Measurements from ENCODE around the gene S100G.

S100G gene

DNA sequence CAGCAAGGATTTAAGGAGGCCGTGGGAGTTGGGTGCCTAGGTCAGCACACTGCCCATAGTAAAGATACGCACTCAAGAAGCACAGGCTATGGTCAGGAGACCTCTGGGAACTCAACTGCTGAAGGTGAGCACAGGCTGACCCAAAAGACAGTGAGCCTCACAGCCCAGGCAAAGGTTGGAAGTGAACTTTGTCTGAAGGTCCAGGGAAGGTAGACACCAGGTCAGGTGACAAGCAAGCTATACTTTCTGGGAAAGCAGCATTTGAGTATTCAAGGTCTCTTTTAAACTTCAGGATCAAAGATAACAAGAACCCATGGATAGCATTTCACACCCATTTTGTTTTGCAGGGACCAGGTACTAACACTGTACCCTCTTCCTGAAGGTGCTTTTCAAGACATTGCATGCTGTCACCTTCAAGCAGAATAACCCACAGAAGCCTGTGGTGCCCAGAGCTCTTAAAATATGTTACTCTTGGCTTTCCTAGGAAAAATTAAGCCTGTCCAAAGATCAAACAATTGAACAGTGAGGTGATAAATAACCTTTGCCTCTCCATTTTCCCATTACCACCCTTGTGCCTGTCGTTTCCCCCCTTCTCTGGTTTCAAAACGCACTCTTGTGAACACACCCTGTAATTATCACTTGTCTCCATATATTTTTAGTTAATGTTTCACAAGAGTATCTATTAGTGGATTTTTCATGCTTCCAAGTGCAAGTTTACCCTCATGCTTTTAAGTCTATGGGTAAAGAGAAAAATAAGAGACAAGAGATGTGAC lies 3.4 kb upstream of the S100G start:
- in situ Hi-C loops (cut with MboI; ENCODE audit: low sequenced_read_pairs) = no loop called here

DNA sequence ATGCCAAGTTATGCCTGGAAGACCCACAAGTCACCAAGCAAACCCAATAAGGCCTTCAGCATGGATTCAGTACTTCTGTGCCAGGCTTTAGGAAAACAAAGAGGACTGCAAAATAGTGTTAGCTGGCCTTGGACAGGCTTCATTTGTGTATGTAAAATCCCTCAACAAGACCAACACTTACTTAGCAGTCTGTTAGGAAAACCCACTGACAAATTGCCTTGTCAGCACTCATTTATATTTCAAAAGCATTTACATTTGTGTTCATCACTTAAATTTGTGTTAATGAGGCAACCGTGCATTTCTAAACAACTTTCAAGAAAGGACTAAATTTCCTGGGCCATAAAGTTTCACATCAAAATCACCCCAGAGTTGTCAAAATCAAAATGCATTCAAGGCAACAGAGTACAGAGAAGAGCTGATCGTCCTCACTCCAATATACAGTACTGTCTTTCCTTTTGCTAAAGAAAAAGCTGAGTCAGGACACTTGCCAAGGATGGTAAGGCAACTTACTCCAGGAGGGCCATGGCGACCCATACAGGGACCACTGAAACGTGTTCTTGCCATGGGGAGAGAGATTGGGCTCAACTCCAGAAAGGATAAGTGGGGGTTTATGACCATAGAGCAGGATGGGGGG lies 1.6 kb downstream of the S100G start:
- in situ Hi-C loops (cut with MboI; ENCODE audit: low sequenced_read_pairs) = no loop called here

DNA sequence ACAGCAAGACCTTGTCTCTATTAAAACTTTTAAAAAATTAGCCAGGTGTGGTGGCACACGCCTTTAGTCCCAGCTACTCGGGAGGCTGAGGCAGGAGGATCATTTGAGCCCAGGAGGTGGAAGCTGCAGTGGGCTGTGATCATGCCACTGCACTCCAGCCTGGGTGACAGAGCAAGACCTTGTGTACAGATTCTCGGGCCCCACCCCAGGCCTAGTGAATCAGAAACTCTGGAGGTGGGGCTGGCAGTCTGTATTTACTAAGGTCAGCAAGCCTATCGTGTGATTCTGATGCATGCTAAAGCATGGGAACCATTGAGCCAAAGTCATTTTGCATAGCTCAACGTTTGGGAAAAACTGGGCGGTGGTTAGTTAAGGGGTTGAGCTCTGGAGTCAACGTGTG lies 3.5 kb downstream of the S100G start:
- in situ Hi-C loops (cut with MboI; ENCODE audit: low sequenced_read_pairs) = no loop called here

DNA sequence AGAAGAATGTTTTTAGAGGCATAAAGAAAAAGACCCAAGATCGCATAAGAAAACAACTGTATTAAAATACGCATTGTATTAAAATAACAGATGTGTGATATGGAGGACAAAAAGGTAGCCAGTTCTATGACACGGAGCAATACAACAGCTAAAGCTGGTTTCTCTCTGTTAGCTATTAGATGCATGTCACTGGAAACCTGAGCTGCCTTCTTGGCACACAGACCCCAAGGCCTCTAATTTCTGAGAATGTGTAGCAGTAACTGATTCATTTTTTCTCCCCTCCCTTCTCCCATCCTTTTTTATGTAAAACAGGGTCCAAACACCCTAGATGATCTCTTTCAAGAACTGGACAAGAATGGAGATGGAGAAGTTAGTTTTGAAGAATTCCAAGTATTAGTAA lies 4.1 kb downstream of the S100G start:
- in situ Hi-C loops (cut with MboI; ENCODE audit: low sequenced_read_pairs) = no loop called here

DNA sequence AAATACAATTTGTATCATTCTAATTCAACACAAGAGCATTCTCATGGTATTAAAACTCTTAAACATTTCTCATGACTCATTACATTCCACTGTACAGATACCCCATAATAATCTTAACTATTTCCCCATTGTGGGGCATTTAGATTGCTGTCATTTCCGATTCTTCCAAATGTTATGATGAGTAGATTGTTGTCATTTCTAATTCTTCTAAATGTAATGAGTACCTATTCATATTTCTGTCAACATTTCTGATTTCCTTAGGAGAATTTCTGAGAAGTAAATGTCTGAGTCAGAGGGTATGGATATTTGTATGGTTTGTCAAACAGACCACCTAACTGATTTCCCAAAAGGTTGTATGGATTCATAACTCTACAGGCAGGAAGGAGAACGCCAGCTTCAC lies 8.3 kb downstream of the S100G start:
- in situ Hi-C loops (cut with MboI; ENCODE audit: low sequenced_read_pairs) = no loop called here

DNA sequence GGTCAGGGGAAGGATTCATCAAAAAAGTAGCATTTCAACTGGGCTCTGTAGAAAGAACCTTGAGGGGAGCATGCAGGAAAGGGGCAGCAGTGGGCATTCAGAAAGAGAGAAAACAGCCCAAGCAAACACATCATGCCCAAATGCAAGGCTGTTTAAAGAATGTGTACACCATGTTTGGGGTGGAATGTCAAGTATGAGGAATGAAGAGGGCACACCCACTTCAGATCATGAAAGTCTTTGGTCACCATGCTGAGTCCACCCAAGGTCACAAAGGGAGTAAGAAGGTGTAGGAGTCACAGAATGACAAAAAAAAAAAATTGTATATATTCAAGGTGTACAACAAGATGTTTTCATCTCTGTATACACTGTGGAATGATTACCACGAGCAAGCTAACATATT lies 9.4 kb downstream of the S100G start:
- in situ Hi-C loops (cut with MboI; ENCODE audit: low sequenced_read_pairs) = no loop called here

DNA sequence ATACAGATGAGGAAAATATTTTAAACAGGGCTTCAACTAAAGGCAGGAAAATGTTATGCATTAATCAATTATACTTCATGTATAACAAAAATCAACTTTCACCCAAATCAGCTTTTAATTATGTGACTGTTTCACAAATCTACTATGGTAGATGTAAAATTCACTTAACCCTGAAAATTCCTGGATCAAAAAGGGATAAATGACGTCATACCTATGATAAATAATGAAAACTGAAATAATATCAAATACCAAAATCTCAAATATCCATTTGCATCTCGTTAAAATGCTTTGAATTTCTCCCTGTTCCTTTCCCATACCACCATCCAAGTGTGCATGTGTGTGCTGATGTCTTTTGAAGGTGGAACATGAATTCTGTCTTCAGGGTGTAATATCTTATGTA lies 11.5 kb downstream of the S100G start:
- in situ Hi-C loops (cut with MboI; ENCODE audit: low sequenced_read_pairs) = no loop called here

DNA sequence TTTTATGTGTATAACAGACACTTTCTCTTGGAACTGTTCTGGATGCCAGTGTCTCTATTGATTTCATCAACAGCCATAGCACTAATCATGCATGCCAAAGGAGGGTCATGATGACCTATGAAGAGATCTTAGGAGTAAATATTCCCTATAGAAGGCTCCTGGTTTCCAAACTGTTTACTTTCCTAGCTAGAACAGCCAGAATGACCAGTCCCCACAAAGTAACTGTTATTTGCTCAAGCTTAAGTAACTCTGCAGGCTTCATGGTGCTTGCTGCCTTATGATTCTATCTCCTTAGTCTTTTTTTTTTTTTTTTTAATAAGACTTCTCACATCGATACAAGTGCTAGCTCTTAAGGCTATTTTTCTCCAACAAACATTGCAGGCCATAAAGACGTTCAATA lies 12.4 kb downstream of the S100G start:
- in situ Hi-C loops (cut with MboI; ENCODE audit: low sequenced_read_pairs) = no loop called here

DNA sequence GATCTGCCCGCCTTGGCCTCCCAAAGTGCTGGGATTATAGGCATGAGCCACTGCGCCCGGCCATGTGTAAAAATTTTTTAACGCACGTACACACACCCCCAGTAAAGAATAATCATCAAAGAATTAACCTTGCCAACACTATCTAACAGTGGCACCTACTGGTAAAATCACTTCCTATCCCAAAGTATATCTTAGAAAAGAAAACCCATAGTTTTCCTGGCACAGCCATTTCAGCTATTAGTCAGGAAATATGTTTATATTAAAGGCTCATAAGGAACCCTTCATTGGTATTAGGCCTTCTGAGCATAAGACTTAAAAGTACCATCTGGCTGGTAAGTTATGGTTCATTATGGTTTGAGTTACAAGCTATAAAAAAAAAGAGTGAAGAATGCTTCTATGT lies 14.1 kb downstream of the S100G start:
- in situ Hi-C loops (cut with MboI; ENCODE audit: low sequenced_read_pairs) = no loop called here

DNA sequence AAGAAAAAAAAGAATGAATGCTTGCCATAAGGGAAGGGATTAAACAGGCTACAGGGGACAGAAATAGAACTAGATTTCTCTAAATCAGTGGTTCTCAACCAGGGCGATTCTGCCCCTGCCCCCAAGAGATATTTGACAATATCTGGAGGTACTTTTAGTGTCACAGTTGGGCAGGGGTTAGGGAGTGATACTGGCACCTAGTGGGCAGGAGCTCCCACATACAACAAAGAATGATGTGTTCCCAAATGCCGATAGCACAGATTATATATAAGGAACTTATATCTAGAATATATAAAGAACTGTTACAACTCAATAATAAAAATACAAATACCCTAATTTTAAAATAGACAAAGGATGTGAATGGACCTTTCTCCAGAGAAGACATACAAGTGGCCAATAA lies 14.7 kb downstream of the S100G start:
- in situ Hi-C loops (cut with MboI; ENCODE audit: low sequenced_read_pairs) = no loop called here

DNA sequence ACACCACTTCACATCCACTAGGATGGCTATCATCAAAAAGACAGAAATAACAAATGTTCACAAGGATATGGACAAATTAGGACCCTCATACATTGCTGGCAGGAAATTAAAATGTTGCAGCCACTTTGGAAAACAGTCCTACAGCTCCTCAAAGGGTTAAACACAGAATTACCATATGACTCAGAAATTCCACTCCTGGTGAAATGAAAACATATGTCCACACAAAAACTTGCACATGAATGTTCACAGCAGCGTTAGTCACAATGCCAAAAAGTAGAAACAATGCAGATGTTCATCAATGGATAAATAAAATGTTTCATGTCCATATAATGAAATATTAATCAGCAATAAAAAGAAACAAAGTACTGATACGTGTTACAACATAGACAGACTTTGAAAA lies 15.1 kb downstream of the S100G start:
- in situ Hi-C loops (cut with MboI; ENCODE audit: low sequenced_read_pairs) = no loop called here

DNA sequence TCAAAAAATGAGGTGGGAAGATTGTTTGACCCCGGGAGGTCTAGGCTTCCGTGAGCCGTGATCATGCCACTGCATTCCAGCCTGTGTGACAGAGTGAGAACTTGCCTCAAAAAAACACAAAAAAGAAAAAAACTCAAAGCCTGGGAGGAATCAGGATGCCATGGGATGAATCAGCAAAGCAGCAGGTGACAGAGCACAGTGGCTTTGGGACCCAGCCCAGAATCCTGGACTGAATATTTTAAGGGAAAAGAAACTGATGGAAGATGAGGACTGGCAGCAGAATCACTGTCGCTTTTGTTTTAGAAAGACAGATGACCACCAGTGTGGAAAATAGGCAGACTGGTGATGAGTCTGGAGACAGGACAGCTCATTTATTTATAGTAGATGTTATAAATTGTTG lies 16.6 kb downstream of the S100G start:
- in situ Hi-C loops (cut with MboI; ENCODE audit: low sequenced_read_pairs) = no loop called here

DNA sequence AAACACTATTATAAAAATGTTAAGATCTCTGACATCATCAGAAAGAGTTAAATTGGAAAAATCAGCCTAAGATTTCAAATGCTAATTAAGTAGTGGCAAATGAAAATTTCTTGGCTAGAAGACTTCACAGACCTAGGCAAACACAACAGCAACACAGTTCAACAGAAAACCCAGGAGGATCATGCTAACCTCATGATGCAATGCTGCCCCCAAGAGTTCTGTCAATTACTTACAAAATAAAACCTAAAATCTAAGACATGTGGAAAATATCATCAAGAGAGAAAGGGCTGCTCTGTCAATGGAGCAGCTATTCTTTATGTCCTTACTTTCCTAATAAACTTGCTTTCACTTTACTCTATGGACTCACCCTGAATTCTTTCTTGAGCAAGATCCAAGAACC lies 21.0 kb downstream of the S100G start:
- in situ Hi-C loops (cut with MboI; ENCODE audit: low sequenced_read_pairs) = no loop called here

DNA sequence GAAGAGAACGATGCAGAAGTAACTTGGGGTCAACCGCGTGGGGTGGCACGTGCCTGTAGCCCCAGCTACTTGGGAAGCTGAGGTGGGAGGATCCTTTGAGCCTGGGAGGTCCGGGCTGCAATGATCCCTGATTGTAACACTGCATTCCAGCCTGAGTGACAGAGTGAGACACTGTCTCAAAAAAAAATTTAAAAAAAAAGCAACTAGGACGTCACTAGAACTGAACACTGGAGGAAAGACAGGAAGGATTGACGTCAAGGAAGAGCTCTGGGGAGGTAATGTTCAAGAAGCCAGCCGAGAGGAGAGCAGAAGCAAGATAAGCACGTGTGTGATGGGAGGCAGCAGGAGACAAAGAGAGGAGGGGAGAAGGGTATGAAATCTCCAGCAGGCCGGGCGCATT lies 28.7 kb downstream of the S100G start:
- in situ Hi-C loops (cut with MboI; ENCODE audit: low sequenced_read_pairs) = no loop called here

DNA sequence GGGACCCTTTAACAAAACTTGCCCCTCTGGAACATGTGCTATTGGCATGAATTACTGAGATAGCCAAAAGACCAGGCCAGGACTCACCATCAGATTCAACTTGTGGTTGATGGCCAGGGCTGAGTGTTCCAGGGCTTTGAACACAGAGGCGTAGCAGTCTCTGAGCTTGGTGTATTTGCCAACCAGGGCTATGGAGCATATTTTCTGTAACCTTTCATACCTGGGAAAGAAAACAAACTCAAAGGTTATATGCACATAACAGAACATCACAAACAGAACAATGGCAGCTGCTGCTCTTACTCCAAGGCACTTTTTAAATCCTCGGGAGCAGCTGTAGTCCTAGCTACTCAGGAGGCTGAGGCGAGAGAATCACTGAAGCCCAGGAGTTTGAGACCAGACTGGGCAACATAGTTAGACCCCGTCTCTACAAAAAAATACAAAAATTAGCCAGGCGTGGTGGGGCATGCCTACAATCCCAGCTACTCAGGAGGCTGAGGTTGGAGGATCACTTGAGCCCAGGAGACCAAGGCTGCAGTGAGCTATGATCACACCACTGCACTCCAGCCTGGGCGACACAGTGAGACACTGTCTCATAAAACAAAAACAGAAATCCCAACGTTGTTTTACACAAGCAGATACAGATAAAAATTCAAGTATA lies 33.2 kb downstream of the S100G start:
- in situ Hi-C loops (cut with MboI; ENCODE audit: low sequenced_read_pairs) = no loop called here

DNA sequence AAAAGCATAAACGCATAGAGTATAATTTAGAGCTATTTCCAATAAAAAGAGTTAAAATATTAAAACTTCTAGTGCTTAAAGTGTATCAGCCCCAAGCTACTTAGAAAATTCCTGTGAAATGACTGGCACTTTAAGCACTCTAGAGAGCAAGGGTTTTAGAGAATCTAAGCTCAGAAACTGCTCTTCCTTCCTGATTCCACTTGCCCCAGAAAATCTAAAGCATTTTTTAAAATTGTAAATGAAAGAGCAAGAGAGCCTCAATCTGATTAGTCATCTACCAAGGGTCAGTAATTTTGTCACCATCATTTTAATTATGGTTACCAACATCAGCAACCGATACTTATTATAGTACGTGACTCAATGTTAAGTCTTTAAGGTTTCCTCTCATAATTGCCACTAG lies 37.6 kb downstream of the S100G start:
- in situ Hi-C loops (cut with MboI; ENCODE audit: low sequenced_read_pairs) = no loop called here

DNA sequence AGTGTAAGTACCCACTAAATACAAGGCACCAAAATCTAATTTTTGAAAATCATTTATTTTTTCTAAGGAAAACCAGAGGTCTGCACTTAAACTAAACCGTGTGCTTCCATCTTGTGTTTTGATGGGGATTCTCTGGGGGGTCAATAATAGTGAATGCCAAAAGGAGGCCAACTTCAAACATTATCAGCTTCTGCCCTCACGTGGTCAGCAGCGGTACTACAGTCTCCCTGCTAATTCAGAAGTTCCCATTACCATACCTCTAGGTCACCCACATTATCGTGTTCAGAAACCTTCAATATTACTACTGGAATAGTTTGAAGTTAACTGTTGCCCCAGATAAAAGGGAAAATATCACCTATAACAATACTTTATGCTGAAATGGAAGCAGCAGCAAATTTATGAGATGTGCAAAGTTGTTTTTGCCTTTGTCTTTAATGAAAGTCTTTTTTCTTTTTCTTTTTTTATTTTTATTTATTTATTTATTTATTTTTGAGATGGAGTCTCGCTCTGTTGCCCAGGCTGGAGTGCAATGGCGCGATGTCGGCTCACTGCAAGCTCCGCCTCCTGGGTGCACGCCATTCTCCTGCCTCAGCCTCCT lies 45.2 kb downstream of the S100G start:
- in situ Hi-C loops (cut with MboI; ENCODE audit: low sequenced_read_pairs) = no loop called here

DNA sequence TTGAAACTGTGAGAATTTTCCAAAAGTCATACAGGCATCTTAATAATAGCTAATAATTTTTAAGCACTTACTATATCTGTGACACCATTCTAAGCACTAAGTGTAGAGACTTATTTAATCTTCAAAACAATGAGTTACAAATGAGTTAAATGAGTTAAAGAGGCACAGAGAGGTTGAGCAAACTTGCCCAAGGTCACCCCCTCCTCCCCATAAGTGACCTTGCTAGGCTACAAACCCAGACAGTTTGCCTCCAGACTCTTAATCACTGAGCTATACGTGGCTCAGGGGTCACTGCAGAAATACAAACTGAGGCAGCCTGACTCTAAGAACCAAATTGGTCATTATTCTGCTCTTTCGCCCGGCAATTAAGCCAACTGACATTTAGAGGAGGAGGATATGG lies 47.0 kb downstream of the S100G start:
- in situ Hi-C loops (cut with MboI; ENCODE audit: low sequenced_read_pairs) = no loop called here

DNA sequence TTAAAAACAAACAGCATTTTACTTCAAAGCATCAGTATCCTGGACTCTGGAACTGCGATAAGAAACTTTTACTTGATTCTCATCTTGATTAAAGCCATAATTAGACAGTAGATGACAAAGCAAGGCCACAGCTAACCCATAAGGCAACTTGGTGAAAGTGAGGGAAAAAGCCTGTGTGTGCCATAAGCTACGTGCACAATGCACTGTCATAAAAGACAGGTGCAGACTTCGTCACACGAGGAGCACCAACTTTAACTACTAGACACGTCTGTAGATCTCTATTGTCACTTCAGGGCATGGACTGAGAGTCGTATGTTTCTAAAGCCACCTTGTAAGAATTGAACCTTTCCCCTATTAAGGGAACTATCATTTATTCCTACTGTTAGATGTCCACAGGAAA lies 49.4 kb downstream of the S100G start:
- in situ Hi-C loops (cut with MboI; ENCODE audit: low sequenced_read_pairs) = no loop called here

DNA sequence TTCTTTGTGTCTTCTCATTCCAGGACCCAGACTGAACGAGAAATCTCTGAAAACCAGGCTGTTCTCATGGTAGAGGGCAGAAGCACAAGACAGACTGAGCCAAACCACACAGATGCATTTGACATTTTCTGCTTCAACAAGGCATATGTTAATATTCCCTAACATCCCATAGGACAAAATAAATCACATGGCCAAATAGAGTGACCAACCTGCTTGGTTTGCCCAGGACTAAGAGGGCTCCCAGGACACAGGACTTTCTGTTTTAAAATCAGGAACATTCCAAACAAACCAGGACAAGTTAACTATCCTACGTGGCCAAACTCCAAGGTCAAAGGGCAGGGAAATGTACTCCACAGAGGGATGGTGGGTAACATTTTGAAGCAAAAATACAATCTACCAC lies 50.8 kb downstream of the S100G start:
- in situ Hi-C loops (cut with MboI; ENCODE audit: low sequenced_read_pairs) = no loop called here

DNA sequence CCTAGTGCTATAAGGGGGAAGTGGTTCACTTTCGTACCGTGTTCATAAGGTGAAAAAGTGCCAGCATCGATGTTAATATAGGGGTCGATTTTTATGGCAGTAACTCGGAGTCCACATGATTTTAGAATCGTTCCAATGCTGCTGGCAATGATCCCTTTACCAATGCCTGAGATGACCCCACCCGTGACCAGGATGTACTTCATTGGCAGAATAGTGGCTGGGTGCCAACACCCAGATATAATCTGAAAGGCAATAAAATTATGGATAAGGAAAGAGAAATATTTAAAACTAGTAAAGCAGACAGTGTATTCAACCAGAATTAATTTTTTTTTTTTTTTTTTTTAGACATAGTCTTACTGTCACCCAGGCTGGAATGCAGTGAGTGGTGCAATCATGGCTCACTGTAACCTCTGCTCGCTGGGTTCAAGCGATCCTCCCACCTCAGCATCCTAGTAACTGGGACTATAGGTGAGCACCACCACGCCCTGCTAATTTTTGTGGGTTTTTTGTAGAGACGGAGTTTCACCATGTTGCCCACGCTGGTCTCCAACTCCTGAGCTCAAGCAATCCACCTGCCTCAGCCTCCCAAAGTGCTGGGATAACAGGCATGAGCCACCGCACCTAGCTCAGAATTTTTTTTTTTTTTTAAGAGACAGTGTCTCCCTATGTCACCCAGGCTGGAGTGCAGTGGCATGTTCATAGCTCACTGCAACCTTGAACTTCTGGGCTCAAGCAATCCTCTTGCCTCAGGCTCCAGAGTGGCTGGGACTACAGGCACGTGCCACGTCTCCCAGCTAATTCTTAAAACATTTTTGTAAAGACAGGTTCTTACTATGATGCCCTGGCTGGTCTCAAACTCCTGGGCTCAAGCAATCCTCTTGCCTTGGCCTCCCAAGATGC lies 53.0 kb downstream of the S100G start:
- in situ Hi-C loops (cut with MboI; ENCODE audit: low sequenced_read_pairs) = no loop called here
